Activated CD4-positive, alpha-beta T cell treated with anti-CD3 and anti-CD28 coated beads for 24 hours (primary cell): ENCODE results near the gene ETV5.
"Not testable (repeated sequence)": the region's sequence is repeated elsewhere in the genome, so short reads cannot be mapped to it uniquely, and the experiment has no call there.

Source experiments
- DNase-seq, 2 donors: peaks; one replicate each; pipeline ENCODE4 v3.0.0-alpha.2; 2020; ENCODE audit warnings: low read depth in 2 of 2

The ETV5 gene

DNA sequence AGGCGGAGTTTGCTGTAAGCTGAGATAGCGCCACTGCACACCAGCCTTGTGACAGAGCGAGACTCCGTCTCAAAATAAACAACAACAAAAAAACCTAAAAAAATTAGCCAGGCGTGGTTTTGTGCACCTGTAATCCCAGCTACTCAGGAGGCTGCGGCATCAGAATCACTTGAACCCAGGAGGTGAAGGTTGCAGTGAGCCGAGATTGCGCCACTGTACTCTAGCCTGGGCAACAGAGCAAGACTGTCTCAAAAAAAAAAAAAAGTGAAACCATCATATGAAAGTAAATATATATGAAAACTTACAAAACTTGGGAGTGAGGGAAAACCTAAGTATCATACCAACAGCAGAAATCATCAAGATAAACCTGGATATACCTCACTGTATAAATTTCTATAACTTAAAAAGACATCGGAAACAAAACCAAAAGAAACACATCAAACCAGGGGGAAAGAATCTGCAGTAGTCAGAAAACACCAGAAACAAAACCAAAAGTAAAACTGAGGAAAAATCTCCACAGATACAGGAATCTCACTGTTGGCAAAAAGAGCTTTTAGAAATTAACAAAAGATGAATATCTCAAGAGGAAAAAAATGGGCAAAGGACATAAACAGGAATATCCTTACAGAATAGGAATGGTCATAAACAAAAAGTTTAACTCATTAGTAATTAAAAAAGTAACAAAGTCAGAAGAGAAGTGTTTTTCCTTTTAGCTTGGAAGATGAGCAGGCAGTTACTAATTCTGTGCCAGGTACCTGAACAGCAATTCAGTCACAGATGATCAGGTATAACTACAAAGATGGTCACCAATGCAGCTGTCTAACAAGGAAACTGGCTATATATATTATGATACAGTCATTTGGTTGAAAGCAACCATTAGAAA lies 41.3 kb downstream of the ETV5 start:
- no peak for DNase-seq

DNA sequence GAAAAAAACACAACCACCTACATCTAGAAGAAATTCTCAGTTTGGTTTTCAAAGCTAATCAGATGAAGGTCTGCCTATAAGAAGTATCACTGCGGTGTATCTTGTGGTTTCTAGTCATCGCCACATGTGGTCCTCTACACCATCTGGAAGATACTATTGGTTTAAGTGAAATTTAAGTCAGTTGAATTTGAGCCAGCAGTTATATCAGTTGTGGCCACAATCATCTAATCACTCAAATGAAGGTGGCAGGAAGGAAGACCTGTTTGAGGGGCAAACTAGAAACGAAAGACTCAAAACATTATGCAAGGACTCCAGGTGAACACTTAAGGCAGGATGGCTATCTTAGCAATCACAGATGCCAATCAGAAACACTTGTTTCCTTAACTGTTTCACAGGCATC lies 48.7 kb downstream of the ETV5 start:
- DNase-seq: peak in 1 of 2 donors; percentile 20

DNA sequence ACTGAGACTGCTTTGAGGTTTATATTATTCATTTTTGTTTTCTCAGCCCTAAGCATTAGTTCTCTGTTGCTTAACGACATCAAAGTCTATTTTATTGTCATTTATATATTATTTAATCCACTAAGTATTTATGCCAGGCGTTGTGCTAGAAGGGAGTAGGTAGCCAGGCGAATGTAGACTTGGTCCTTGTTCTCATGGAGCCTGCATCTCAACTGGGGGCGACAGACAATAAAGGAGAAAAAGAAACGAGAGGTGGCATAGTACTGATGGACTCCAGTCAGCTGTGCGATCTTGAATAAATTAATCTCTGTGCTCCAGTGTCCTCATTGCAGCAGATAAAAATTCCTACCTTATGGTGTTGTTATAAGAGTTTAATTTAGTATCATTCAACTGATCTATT lies 49.7 kb downstream of the ETV5 start:
- no peak for DNase-seq

DNA sequence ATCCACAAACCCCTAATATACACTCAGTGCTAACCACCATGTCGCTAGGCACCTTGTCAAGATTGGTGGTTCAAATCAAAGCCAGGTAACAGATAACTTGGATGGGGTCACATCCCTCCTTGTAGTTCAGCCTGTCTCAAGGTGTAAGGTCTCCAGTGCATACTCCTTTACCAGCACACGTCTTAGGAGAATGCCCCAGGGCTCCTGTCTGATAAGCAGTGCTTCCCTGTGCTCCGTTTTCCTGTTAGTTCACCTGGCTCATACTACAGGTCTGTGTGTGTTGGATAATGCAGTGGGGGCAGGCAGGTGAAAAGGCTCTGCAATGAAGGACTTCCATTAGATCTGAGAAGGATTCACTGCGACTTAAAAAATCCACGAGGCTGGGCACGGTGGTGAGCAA lies 50.7 kb downstream of the ETV5 start:
- no peak for DNase-seq

DNA sequence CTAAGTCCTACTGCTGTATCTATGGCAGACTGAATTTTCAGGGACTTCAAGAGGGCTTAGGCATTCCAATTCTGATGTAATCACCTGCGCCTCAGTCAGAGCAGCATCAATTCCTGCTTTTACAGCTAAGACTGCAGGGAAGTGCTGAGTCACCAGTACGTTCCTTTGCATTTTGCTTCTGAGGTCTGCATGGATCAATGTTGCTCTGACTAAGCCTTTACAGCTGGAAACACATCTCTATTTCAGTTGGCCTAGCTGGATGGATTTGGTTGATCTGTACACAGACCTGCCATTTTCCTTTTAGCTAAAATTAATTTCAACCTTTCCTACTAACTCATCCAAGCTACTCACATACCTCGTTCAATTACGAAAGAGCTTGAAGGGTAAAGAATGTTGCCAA lies 51.3 kb downstream of the ETV5 start:
- DNase-seq: no peak

DNA sequence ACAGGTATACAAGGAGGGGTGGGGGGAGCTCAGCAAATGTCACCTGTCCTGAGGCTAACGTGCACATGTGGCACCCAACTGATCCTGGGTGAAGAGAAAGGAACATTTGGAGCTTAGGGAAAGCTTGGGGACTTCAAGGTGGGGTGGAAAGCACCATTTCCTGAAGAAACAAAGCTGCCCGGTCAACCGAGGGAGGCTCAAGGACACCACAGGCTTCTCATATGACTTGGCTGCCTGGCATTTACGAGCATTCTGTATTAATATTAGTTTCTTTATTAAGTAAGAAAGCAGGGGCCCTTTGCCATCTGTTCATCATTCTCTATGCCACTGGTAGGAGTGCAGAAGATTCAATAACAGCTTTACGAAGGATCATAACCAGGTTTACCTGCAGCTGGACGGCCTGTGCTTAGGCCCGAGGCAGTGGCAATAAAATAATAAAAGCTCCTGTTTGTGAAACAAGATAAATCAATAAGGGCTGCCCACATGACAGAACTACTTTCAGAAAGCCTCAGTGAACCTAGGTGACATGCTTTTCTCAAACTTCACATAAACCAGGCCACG lies 54.0 kb downstream of the ETV5 start:
- no peak for DNase-seq

DNA sequence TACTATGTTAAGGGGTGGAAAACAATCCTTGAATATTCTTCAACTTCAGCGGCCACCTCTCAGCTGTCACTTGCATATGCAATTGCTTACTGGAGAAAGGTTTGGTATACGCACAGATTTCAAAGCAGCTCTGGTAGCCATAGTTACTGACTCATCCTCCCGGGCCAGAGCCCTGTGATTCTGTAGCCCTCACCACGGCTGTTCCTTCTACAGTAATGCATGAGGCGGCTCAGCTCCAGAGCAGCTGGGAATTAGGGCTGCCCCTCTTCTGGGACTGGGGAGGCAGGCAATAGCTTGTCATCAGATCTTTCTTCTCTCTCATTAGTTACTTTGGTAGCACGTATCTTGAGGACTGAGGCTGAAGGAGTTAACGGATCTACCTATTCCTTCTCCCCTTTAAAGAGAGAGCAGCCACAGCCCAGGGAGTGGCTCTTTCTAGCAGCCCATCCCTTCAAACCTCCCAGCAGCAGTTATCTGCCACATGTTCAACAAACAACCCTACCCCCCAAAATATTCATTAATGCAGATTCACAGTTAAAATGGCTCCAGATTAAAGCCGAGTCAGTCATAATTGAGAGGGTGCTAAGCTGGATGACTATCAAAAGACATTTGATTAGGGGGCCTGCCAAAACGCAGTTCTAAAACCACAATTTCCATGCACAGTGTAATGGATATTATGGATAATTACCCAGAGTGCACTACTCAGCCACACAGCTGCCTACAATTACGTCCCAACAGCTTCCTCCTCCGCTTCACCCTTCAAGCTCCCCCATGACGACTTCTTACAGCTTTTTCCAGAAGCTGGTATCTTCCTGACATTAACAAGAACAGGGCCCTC lies 54.7 kb downstream of the ETV5 start:
- DNase-seq: no peak

DNA sequence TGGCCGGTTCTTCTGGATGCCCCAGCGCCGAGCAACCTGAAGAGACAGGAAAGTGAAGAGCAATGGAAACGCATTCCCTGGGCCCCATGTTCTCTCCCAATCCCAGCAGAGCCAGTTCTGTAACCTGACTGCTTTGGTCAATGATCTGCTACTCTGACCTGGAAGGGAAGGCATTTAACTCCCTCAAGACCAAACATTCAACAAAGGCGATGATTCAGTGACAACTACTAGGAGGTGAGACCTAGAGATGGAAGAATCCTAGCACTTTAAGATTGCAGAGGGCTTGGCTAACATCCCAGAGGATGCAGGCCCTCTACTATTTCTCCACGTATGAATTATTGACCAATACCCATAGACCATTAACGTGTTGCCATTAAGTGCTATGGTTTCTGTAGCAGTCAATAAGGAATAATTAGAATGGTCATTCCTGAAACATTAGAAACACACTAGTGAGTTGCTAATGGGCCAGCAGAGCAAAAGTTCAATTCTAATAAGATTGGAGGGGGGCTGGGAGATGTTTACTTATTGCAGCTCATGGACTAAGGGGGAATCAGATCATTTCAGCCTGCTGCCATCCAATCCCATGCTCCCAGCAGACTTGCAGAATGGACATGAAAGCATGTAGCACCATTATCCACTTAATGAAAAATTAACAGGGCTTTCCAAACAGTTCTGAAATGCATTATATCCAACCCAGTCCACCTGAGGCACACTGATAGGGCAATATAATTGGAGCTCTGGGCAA lies 56.6 kb downstream of the ETV5 start:
- DNase-seq: no peak

DNA sequence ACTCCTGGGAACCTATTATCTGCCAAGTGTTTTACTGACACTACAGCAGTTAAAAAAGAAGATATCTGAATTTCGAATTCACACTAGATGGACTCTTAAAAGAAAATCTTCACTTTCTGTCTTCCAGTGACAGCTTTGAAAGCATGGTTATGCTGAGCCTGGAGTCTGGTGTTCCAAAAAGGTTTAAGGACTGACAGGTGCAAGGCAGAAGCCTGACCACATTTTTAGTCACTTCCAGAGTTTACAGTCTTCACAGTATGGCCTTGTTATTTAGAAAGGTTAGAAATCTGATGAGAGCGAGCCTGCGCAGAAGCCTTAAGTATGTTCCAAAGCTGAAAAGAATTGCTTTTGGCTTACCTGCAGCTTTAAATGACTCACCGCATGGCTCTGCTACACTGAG lies 59.9 kb downstream of the ETV5 start:
- DNase-seq: no peak

DNA sequence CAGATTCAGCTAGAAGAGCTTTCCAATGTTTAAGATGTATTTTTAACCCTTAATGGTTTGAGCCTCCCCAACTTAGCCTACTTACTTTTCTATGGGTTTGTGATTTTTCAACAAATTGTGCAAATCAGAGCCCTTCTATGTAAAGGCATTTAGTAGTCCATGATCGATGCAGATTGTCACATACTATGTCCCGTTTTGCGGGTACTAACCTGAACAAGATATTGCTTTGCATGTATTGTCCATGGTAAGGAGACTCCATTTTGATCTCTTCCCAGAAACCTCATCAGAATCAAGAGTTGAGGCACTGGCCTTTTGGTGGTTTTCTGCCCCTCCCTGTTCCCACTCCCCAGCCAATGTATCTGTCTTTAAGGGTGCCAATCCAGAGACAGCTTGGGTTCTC lies 60.8 kb downstream of the ETV5 start:
- DNase-seq: no peak

DNA sequence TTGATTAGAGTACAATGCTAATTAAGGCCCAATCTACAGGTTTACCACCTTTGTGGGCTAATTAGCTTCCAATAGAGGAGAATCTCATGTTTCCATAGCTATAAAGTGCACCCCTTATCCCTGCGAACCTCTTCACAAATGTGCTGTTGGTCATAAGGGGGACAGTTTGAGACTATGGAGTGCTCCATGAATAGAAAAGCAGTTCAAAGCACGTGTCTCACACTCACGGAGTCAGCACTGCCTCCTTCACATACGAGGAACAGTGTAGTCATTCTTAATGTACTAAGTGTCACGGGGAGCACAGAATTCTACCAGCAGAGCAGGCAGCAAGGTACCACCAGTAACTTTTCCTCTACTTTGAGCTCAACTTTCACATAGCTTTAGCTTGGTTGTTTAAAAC lies 62.1 kb downstream of the ETV5 start:
- DNase-seq: no peak

DNA sequence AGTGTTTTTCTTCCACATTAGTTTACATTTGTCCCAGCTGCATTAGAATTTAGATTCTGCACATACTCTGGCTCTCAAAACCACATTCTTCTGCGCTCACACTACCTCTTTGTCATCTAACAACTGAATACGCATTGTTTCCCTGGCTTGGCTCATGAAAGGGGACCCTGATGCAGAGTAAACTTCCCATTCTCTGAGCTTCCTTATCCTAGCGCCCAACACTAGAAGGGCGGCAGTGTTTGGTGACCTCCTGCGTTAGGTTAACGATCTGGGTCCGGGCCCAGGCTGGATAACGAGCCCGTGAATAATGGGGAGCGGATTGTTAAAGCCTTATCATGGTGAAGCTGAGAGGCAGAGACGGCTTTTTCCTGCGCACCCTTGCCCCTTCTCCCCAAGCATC lies 63.9 kb downstream of the ETV5 start:
- no peak for DNase-seq

DNA sequence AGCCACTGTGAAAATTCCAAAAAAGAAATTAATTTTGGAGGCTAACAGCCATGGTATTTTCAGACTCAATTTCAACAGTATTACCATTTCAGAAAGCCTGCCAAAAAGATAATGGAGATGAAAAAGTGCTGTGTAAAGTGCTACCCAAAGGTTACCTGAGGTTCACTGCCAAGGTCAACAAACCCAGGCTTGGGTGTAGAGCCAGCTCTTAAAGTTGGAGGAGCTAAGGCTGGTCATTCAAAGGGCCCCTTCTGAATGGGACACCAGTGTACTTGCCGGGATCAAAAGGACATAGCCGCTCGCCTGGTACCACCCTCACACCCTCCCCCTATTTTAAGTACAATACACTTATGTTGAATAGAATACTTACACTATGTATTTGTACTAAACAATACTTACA lies 64.5 kb downstream of the ETV5 start:
- no peak for DNase-seq

DNA sequence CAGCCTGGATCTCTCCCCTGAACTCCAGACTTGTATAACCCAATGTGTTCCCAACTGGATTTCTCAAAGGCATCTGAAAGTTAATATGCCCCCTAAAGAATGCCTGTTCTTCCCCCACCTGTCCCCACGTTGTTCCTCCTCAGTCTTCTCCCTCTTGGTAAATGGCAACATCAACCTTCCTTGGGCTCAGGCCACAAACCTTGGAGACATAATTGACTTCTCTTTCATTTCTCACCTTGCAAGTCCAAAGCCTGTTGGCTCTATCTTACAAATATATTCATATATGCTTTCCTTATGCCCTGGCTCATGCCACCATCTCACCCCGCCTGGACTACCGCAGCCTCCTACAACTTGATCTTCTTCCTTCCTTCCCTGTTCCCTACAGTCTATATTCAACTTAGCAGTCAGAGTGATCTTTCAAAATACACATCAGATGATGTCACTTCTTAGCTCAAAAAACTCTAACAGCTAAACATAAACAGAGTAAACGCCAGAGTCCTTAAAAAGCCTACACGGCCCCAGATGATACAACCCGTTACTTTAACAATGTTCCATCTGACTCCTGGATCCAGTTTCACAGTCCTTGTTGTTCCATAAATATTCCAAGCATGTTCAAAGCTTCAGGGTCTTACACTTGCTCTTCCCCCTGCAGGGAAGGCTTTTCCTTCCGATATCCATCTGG lies 66.2 kb downstream of the ETV5 start:
- no peak for DNase-seq

DNA sequence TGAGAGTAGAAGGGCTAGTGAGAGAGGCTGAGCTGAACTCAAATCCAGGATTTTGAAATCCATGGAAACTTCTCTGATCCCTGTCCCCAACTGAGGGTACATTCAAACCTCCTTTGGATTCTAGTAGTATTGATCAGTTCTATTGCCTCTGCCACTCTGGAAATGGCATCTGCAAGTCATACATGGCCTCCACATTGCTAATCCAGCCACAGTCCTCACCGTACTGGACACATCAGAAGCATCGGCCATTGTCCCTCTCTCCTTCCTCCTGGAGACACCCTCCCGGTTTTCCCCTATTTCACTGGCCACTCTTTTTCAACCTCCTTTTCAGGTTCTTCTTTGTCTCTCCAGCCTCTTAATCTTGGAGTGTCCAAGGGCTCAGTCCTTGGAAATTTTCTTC lies 66.9 kb downstream of the ETV5 start:
- no peak for DNase-seq

DNA sequence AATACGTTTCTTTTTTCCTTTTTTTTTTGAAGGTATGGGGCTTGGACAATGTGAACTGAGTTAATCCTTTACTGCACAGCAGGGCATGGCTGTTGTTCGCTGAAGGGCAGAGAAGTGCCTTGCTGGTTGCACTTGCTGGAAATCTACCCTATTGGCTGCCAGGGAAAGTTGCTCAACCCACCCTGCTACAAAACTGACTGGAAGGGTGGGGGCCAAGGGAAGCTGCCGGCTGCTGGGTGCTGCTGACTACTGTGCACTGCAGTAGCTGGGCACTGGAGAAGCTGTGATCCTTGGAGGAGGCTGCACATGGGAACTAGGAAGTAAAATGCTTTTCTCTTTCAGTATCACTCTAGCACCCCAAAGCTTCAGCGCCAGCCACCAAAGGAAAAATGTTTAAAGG lies 70.5 kb downstream of the ETV5 start:
- no peak for DNase-seq

DNA sequence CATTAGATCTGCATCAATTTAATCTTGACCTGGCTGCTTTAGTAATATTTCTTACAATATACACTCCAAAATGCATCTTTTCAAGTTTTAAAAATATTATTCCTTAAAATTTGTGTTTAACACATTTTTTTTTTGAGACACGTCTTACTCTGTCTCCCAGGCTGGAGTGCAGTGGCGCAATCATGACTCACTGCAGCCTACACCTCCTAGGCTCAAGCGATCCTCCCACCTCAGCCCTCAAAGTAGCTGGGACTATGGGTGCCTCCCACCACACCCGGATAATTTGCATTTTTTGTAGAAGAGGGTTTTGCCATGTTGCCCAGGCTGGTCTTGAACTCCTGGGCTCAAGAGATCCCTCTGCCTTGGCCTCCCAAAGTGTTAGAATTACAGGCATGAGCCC lies 73.6 kb downstream of the ETV5 start:
- no peak for DNase-seq

DNA sequence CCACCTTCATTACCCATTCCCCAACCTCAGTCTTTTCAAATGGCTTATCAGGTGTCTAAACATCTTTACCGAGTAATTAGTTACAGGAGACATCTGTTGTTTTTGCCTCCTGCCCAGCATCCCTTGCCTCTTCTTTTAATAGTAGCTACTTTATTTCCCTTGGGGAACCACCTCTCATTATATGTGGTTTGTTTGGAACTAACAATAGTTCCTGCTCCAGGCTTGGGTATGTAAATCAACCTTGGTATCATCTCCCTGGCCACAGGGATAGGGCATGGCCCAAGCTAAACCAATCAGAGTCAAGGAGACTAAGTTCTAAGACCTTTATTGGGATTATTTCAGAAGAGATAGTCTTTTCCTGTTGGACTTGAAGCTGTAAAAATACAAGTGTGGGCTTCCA lies 76.6 kb downstream of the ETV5 start:
- DNase-seq: no peak

DNA sequence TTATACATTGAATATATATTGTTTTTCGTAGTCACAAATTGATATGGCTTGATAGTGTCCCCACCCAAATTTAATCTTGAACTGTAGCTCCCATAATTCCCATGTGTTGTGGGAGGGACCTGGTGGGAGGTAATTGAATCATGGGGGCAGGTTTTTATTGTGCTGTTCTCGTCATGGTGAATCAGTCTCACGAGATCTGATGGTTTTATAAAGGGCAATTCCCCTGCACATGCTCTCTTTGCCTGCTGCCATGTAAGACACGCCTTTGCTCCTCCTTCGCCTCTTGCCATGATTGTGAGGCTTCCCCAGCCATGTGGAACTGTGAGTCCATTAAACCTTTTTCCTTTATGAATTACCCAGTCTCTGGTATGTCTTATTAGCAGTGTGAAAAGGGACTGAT lies 82.9 kb downstream of the ETV5 start:
- DNase-seq: not testable (repeated sequence)

DNA sequence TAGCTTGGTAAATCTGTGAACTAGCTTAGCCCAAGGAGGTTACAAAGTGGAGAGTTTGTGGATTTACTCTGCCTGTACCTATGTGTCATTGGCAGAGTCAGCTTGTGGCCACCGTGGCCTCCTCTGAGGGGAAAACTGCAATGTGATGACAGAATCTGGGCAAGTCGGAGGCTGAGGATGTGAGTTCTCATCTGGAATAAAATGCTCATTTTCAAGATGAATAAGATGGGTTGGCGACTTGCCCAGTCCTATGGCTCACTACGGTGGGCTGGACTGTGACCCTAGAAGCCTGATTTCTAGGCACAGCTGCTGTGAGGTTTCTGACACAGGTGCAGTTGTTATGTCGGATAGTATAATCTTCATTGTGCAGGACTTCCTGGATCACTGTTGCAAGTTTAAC lies 83.7 kb downstream of the ETV5 start:
- DNase-seq: peak; percentile 3 to 19

DNA sequence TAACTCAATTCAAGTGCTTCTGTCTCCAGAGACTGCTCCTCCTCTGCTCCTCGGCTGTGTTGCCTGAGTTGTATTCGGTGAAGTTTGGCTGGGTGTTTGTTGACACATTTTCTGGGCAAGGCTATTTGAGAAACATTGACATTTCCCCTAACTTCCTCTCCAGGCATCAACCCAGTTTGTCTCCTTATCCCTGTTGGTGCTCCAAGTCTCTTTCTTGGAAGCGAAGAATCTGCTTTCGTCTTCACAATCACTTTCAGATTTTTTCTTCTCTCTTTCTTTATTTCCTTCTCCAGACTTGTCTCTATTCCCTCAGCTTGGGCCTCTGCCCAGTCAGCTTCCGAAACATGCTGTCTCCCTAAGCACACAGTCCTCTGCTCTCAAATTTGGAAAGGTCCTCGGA lies 84.7 kb downstream of the ETV5 start:
- no peak for DNase-seq

DNA sequence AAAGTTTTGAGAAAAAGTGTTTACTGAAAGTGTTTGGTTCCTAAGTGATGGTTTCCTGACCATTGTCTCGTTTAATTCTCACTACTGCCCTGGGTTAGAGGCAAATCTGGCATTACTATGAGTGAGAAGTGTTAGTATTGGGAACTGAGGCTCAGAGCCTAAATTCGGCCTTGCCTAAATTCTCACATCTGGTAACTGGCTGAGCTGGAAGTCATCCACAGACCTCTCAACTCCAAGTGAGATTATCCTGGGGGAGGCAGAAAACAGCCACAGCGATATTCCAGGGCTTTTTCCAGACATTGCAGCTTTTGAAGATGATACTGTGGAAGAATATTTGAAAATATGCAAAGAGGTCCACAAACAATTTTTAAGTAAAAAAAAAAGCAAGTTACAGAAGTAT lies 86.0 kb downstream of the ETV5 start:
- no peak for DNase-seq
